SKM-1 treated with dmso at 0.1 percent for 144 hours (cell line): ENCODE measurements around the gene RALGPS1.

Source experiments
- DNase-seq: peaks from one replicate; lab custom pipeline; 2025; ENCODE audit not compliant: unreplicated experiment; lab: John Stamatoyannopoulos, UW

Gene RALGPS1

GRCh38 chr9:126953041-126953809 is 38.6 kb downstream of the RALGPS1 start:
- no peak for DNase-seq

GRCh38 chr9:126955811-126956210 is 41.2 kb downstream of the RALGPS1 start:
- no peak for DNase-seq

GRCh38 chr9:126956917-126957686 is 42.5 kb downstream of the RALGPS1 start:
- no peak for DNase-seq

GRCh38 chr9:126957687-126958053 is 43.1 kb downstream of the RALGPS1 start:
- no peak for DNase-seq

- DNase-seq, result no peak
These were observed 44.8 kb downstream of the RALGPS1 start for GRCh38 chr9:126959336-126959735.

- DNase-seq, result no peak
These were observed 45.3 kb downstream of the RALGPS1 start for GRCh38 chr9:126959917-126960316.

GRCh38 chr9:126962336-126962735 is 47.8 kb downstream of the RALGPS1 start:
- DNase-seq, result no peak

GRCh38 chr9:126965077-126965476 is 50.5 kb downstream of the RALGPS1 start:
- no peak for DNase-seq

- peak; percentile 23 for DNase-seq
These were observed 51.2 kb downstream of the RALGPS1 start for GRCh38 chr9:126965541-126966428.

- no peak for DNase-seq
These were observed 56.7 kb downstream of the RALGPS1 start for GRCh38 chr9:126971261-126971660.

- DNase-seq, result no peak
These were observed 59.3 kb downstream of the RALGPS1 start for GRCh38 chr9:126973651-126974529.

GRCh38 chr9:126974594-126974993 is 60.0 kb downstream of the RALGPS1 start:
- no peak for DNase-seq

- no peak for DNase-seq
These were observed 61.0 kb downstream of the RALGPS1 start for GRCh38 chr9:126975327-126976220.

- DNase-seq, result no peak
These were observed 64.9 kb downstream of the RALGPS1 start for GRCh38 chr9:126979461-126979860.

- no peak for DNase-seq
These were observed 65.6 kb downstream of the RALGPS1 start for GRCh38 chr9:126980231-126980630.

- DNase-seq, result no peak
These were observed 66.6 kb downstream of the RALGPS1 start for GRCh38 chr9:126981218-126981617.

- no peak for DNase-seq
These were observed 67.8 kb downstream of the RALGPS1 start for GRCh38 chr9:126982215-126983002.

GRCh38 chr9:126983767-126984166 is 69.2 kb downstream of the RALGPS1 start:
- no peak for DNase-seq

GRCh38 chr9:126984969-126985368 is 70.4 kb downstream of the RALGPS1 start:
- no peak for DNase-seq
